Measurements from ENCODE around the gene TIMM44. TPM values are rescaled to one million over a fixed set of nuclear protein-coding genes. Genes with fewer than 3 reads are reported as not detected.

Gene TIMM44
- total and polyA plus RNA-seq, 10 of the 15 experiments (the other 5 are each of a cell fraction or from before 2014, with no cell fraction given) = 6.6 to 90.7 (median 57.6) TPM

GRCh38 chr19:7916103-7916954 is 27.1 kb downstream of the TIMM44 start:
- H2AFZ ChIP-seq (ENCODE audit: control insufficient read depth, low read depth, low read length) = no peak overlapping the region

DNA sequence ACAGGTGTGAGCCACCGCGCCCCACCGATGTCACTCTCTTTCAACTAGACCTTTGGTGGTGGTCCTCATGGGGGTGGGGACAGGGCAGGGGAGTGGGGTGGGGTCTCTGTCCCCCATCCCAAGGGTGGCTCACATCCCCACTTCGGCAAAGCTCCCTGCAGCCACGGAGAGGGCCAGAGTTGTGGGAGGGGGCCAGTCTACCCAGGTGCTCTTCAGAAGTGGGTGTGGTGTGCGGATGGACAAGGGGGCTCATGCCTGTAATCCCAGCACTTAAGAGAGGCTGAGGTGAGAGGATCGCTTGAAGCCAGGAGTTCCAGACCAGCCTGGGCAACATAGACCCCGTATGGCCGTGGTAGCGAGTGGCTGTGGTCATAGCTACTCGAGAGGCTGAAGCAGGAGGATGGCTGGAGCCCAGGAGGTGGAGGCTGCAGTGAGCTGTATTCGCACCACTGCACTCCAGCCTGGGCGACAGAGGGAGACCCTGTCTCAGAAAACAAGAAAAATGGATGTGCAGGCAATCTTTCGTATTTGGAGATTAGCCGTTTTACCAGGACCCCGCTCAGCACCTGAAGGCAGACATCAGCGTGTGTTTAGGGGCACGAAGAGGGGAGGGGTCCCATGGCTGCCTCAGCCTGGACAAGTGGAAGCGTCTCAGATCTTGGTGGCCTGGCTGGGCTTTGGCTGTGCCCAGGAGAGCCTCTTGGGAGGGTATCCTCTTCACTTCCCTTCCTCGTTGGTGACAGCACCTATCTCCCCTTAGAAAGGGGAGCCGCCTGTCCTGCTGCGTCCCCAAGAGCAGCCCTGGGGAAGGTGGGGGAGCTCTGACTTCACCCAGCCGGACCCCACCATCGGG is 28.0 kb downstream of the TIMM44 start:
- no peak overlapping the region for H2AFZ ChIP-seq (ENCODE audit: control insufficient read depth, low read depth, low read length)
- no peak overlapping the region for H3K4me3 ChIP-seq
- H3K27me3 ChIP-seq (replicated peaks in 1 of 2; ENCODE audit: control insufficient read depth in 2 of 2, insufficient read depth in 2 of 2, low read length in 1 of 2) = peaks cover 8 to 21% of the 10 kb centered on the region in 2 experiments
- no peaks in the 10 kb centered on the region for H3K79me2 ChIP-seq (ENCODE audit: control insufficient read depth, insufficient read depth, low read length)
- SMC1A ChIA-PET (ENCODE audit: uncharacterized antibody, unreplicated experiment) = no interaction called here
- FAIRE-seq (no peak), DNase-seq (ENCODE audit: low read depth, low spot score) (no peak), ATAC-seq (no peak)
- in situ Hi-C loops (cut with MboI) = no loop called here
- H3K4me1 ChIP-seq (ENCODE audit: control insufficient read depth, insufficient read depth, low read length) = peaks cover 5% of the 10 kb centered on the region
- intact Hi-C loops (cut with micrococcal nuclease; ENCODE audit: unreplicated experiment) = no loop called here
- no peak overlapping the region for H3K27ac ChIP-seq (ENCODE audit: control insufficient read depth, insufficient read depth)
- RAD21 ChIA-PET (ENCODE audit: unreplicated experiment) = no interaction called here
- H3K9ac ChIP-seq (ENCODE audit: control insufficient read depth, insufficient read depth, low read length) = no peak overlapping the region
- CTCF ChIA-PET = no interaction called here
- TF ChIP-seq MYB (IDR thresholded peaks at IDR 0.05; ENCODE audit: borderline replicate concordance, low read depth, low read length) (no peak), RCOR1 (conservative IDR thresholded peaks at IDR 0.05; ENCODE audit: low read depth, low read length) (no peak)
- no peaks in the 10 kb centered on the region for H4K20me1 ChIP-seq (ENCODE audit: control insufficient read depth, insufficient read depth)
- peak overlapping the region; percentile 4; the same call in 1 of the 2 replicates for H3K4me2 ChIP-seq (ENCODE audit: control insufficient read depth, insufficient read depth)
- no TSS peak for BruUV-seq (replicated peaks)
- H3K9me3 ChIP-seq (replicated peaks; ENCODE audit: control insufficient read depth, insufficient read depth, low read length) = no peaks in the 10 kb centered on the region; the same call in 2 of the 3 replicates
- 33% methylated on average over 21 of the region's 24 CpGs for WGBS (ENCODE audit: insufficient coverage, insufficient replicate concordance, low lambda C conversion rate, missing lambda C conversion rate)
- POLR2A ChIA-PET = no interaction called here
- H3K36me3 ChIP-seq (ENCODE audit: control insufficient read depth in 2 of 2, insufficient read depth in 2 of 2, low read length in 1 of 2) = peaks cover 0 to 14% of the 10 kb centered on the region in 2 experiments; a peak in 3 of 4 replicates

More at GRCh38 chr19:7916103-7916954, 27.1 kb downstream of the TIMM44 start:
- peaks cover 8 to 21% of the 10 kb centered on the region in 2 experiments for H3K27me3 ChIP-seq (replicated peaks in 1 of 2; ENCODE audit: control insufficient read depth in 2 of 2, insufficient read depth in 2 of 2, low read length in 1 of 2)
- no peaks in the 10 kb centered on the region for H3K79me2 ChIP-seq (ENCODE audit: control insufficient read depth, insufficient read depth, low read length)
- no peak for DNase-seq (ENCODE audit: low read depth, low spot score)
- H3K36me3 ChIP-seq (ENCODE audit: control insufficient read depth in 2 of 2, insufficient read depth in 2 of 2, low read length in 1 of 2) = peaks cover 0 to 8% of the 10 kb centered on the region in 2 experiments; a peak in 3 of 4 replicates
- no peaks in the 10 kb centered on the region for H4K20me1 ChIP-seq (ENCODE audit: control insufficient read depth, insufficient read depth)
- intact Hi-C loops (cut with micrococcal nuclease; ENCODE audit: unreplicated experiment) (no loop called here), in situ Hi-C loops (cut with MboI) (no loop called here)
- peak overlapping the region; percentile 55 for H3K4me2 ChIP-seq (ENCODE audit: control insufficient read depth, insufficient read depth)
- ATAC-seq = no peak
- FAIRE-seq = no peak
- CTCF ChIA-PET = interaction anchor here (0.6 kb wide), 1 partner anchor 30 kb away, joined by 3 read pairs; no protein-coding TSS in a partner anchor
- TF ChIP-seq LARP7 (IDR thresholded peaks at IDR 0.05) = 0 out of 2 replicates have a peak, but pooled peaks have one; percentile 32
- no peak for TF ChIP-seq NR2C2 (IDR thresholded peaks at IDR 0.05; ENCODE audit: borderline replicate concordance, control insufficient read depth, insufficient read length, low read depth)
- no peak for TF ChIP-seq CEBPB (IDR thresholded peaks at IDR 0.05; ENCODE audit: borderline replicate concordance in 1 of 2, low read depth in 2 of 2, low read length in 2 of 2)
- 0 out of 2 replicates have a peak, but pooled peaks have one; percentile 44 for TF ChIP-seq SMARCA5 (IDR thresholded peaks at IDR 0.05)
- peak; percentile 95 for TF ChIP-seq SUZ12 (IDR thresholded peaks at IDR 0.05; ENCODE audit: unreplicated experiment)
- TF ChIP-seq SREBF2 (IDR thresholded peaks at IDR 0.05; ENCODE audit: low read length) = no peak
- no peak for TF ChIP-seq ZNF217 (IDR thresholded peaks at IDR 0.05)
- POLR2A ChIA-PET = interaction anchor here (0.7 kb wide), 1 partner anchor 13 kb away, joined by 3 read pairs; no protein-coding TSS in a partner anchor
- WGBS (ENCODE audit: insufficient coverage, insufficient replicate concordance, low lambda C conversion rate, missing lambda C conversion rate) = 2% methylated on average over 68 of the region's 104 CpGs
- no peak overlapping the region for H3K27ac ChIP-seq (ENCODE audit: control insufficient read depth, insufficient read depth)
- H3K9ac ChIP-seq (ENCODE audit: control insufficient read depth, insufficient read depth, low read length) = no peak overlapping the region
- BruUV-seq (replicated peaks) = no TSS peak
- SMC1A ChIA-PET (ENCODE audit: uncharacterized antibody, unreplicated experiment) = no interaction called here
- no peak overlapping the region for H3K4me3 ChIP-seq
- no peaks in the 10 kb centered on the region; the same call in 2 of the 3 replicates for H3K9me3 ChIP-seq (replicated peaks; ENCODE audit: control insufficient read depth, insufficient read depth, low read length)
- RAD21 ChIA-PET (ENCODE audit: unreplicated experiment) = no interaction called here
- H3K4me1 ChIP-seq (ENCODE audit: control insufficient read depth, insufficient read depth, low read length) = peaks cover 10% of the 10 kb centered on the region

Measured in GM12878 (cell line).